ENCODE results near the gene ESR1. TPM values are rescaled to one million over a fixed set of nuclear protein-coding genes. Genes with fewer than 3 reads are reported as not detected.

Gene ESR1
- total RNA-seq, 2 donors from 2014 or later, result 4.9 TPM

GRCh38 chr6:152008779-152009178 is 201.3 kb downstream of the ESR1 start:
- Histone ChIP-seq H3K4me3 (no peak overlapping the region), H3K4me1 (ENCODE audit: control insufficient read depth in 1 of 2, low read depth in 2 of 2) (no peaks in the 10 kb centered on the region), H3K36me3 (no peaks in the 10 kb centered on the region), H3K27me3 (replicated peaks; ENCODE audit: insufficient read depth) (no peaks in the 10 kb centered on the region), H3K27ac (no peak overlapping the region), H3K9me3 (no peaks in the 10 kb centered on the region)
- TF ChIP-seq, protein P1, sequence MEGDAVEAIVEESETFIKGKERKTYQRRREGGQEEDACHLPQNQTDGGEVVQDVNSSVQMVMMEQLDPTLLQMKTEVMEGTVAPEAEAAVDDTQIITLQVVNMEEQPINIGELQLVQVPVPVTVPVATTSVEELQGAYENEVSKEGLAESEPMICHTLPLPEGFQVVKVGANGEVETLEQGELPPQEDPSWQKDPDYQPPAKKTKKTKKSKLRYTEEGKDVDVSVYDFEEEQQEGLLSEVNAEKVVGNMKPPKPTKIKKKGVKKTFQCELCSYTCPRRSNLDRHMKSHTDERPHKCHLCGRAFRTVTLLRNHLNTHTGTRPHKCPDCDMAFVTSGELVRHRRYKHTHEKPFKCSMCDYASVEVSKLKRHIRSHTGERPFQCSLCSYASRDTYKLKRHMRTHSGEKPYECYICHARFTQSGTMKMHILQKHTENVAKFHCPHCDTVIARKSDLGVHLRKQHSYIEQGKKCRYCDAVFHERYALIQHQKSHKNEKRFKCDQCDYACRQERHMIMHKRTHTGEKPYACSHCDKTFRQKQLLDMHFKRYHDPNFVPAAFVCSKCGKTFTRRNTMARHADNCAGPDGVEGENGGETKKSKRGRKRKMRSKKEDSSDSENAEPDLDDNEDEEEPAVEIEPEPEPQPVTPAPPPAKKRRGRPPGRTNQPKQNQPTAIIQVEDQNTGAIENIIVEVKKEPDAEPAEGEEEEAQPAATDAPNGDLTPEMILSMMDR (IDR thresholded peaks at IDR 0.05), result no peak
- DNase-seq (ENCODE audit: low spot score), result no peak
- no peak for ATAC-seq (ENCODE audit: insufficient number of reproducible peaks, low FRiP score, low read depth)

DNA sequence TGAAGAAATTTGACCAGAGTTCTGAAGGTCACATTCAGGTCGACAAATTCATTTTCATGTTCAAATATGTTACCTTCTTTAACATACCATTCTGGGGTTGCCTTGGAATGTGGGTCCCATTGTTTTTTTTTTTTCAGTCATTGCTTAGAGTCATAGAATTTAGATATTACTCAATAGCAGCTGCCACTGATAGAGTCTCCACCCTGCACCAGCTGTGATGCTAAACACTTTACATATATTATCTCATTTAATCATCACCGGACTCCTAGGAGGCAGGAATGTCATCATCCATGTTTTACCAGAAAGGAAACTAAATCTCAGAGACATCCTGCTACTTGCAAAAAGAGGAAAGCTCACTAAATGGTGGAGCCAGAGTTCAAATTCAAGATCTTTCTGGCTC is 204.7 kb downstream of the ESR1 start:
- DNase-seq (ENCODE audit: low spot score) (no peak), ATAC-seq (ENCODE audit: insufficient number of reproducible peaks, low FRiP score, low read depth) (no peak)
- Histone ChIP-seq H3K27ac (no peak overlapping the region), H3K9me3 (no peaks in the 10 kb centered on the region), H3K4me1 (ENCODE audit: control insufficient read depth in 1 of 2, low read depth in 2 of 2) (no peaks in the 10 kb centered on the region), H3K36me3 (no peaks in the 10 kb centered on the region), H3K27me3 (replicated peaks; ENCODE audit: insufficient read depth) (no peaks in the 10 kb centered on the region), H3K4me3 (no peak overlapping the region)
- TF ChIP-seq, protein P1 (IDR thresholded peaks at IDR 0.05), result no peak

DNA sequence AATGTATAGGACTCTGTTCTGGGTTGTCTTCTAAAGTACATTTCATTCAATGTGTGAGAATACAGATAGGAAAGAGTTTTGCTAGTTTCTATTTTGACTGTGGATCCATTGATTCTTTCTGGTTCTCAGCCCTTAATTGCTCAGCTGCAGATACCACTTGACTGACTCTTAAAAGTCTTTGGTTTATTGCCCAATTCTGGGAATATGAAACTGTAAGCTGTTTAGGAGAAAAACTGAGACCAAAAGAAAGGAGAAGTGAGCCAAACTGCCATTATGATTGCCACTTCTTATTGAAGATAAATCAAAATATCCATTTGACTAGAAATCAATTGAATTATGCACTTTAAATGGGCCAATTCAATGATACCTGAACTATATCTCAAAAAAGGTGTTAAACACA is 211.4 kb downstream of the ESR1 start:
- H3K27me3 ChIP-seq (replicated peaks; ENCODE audit: insufficient read depth), result no peaks in the 10 kb centered on the region
- H3K9me3 ChIP-seq, result no peaks in the 10 kb centered on the region
- H3K4me1 ChIP-seq (ENCODE audit: control insufficient read depth in 1 of 2, low read depth in 2 of 2), result no peaks in the 10 kb centered on the region
- H3K4me3 ChIP-seq, result no peak overlapping the region
- H3K36me3 ChIP-seq, result no peaks in the 10 kb centered on the region
- no peak overlapping the region for H3K27ac ChIP-seq
- no peak for ATAC-seq (ENCODE audit: insufficient number of reproducible peaks, low FRiP score, low read depth)
- TF ChIP-seq, protein P1 (IDR thresholded peaks at IDR 0.05), result no peak
- no peak for DNase-seq (ENCODE audit: low spot score)

- no peak overlapping the region for H3K4me3 ChIP-seq
- no peak overlapping the region for H3K27ac ChIP-seq
- TF ChIP-seq, protein P1 (IDR thresholded peaks at IDR 0.05), result no peak
- ATAC-seq (ENCODE audit: insufficient number of reproducible peaks, low FRiP score, low read depth), result no peak
- no peak for DNase-seq (ENCODE audit: low spot score)
- no peaks in the 10 kb centered on the region for H3K27me3 ChIP-seq (replicated peaks; ENCODE audit: insufficient read depth)
- no peaks in the 10 kb centered on the region for H3K4me1 ChIP-seq (ENCODE audit: control insufficient read depth in 1 of 2, low read depth in 2 of 2)
- no peaks in the 10 kb centered on the region for H3K36me3 ChIP-seq
- H3K9me3 ChIP-seq, result no peaks in the 10 kb centered on the region
Observed at GRCh38 chr6:152022303-152022702, 214.8 kb downstream of the ESR1 start.

DNA sequence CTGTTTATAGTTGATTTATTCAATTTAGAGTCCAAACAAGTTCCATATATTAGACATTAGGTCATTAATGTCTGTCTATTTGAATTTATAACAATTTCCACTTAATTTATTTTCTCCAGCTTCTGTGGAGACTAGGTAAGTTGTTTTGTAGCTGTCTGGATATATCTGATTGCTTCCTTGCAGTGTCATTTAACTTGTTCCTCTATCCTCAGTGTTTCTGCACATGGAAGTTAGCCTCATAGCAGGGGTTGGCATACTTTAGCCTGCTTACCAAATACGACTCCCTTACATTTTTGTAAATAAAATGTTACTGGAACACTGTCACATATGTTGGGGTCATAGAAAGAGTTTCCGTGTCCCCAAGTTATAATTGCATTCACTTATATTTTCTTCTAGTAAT is 216.1 kb downstream of the ESR1 start:
- TF ChIP-seq, protein P1 (IDR thresholded peaks at IDR 0.05), result no peak
- ATAC-seq (ENCODE audit: insufficient number of reproducible peaks, low FRiP score, low read depth), result no peak

More for the DNA sequence above, 216.1 kb downstream of the ESR1 start:
- Histone ChIP-seq H3K27me3 (replicated peaks; ENCODE audit: insufficient read depth) (no peaks in the 10 kb centered on the region), H3K27ac (no peak overlapping the region), H3K9me3 (peaks cover 4% of the 10 kb centered on the region), H3K4me3 (no peak overlapping the region), H3K36me3 (no peaks in the 10 kb centered on the region), H3K4me1 (ENCODE audit: control insufficient read depth in 1 of 2, low read depth in 2 of 2) (no peaks in the 10 kb centered on the region)
- no peak for DNase-seq (ENCODE audit: low spot score)
